NCI-H748 (cell line): Measurements from ENCODE around the gene CRB1.

ENCODE experiments used
- DNase-seq: peaks from one replicate; lab custom pipeline; 2025; ENCODE audit not compliant: unreplicated experiment; lab: John Stamatoyannopoulos, UW

CRB1 gene

DNA sequence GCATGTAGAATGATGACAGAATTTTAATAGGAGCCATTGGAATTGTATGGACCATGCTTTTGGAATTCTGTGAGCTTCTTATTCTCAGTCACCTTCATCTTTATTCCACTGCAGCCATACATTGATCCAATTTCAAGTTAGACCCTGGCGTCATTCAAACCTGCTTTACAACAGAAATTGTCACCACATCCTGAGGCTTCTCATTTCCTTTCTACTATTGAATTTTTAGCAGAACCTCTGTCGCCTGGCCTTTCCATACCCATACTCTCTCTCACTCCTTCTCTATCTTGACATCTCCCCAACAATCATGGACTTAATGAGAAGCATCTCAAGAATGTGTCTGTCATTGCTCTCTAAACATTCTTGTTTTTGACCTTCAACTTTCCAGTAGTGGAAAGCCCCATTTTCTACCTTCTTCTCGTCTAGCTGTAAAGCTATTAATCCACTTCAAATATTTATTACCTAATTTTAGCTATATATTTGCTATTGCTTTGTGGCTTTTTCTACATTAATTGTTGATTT lies 74.1 kb downstream of the CRB1 start:
- DNase-seq = no peak

DNA sequence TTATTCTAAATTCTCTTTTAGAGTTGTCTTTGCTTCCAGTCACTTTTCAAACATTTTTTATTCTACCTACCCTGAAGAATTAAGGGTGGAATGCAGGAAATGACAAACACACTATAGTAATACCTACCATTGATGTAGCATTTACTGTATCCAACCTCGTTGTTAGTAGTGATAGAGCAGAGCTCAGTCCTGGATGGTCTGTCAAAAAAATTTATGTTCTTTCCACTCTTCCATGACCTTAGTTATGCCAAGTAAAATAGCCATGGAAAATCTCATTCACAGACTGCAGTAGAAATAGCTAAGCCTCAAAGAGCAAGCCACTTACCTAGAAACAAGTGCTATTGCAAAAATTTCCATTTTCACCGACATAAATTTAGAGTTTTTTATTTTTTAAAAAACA lies 74.6 kb downstream of the CRB1 start:
- no peak for DNase-seq

DNA sequence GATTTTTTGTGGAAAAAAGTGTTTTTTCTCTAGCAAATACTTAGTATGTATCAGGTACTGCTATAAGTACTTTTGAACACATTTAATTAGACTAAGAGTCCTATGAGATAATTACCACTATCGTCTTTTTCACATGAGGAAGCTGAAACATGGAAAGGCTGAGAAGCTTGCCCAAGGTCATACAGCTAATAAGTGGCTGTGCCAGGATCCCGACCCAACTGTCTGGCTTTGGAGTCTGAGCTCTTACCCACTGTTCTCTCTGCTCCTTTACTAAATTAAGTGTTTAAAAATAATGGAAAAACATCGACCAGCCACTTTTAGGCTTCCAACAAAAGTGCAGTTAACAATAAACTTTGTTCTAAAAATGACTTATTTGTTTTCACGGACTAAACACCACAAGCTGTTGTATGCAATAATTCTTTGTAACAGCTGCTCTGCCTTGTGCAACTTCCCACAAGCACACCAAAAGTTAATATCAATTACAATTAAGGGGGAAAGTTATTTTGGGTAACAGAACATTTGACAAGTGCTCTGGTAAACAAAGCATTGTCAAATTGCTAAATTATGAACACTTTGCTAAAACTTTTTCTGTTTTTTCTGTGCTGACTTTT lies 75.7 kb downstream of the CRB1 start:
- DNase-seq = no peak

DNA sequence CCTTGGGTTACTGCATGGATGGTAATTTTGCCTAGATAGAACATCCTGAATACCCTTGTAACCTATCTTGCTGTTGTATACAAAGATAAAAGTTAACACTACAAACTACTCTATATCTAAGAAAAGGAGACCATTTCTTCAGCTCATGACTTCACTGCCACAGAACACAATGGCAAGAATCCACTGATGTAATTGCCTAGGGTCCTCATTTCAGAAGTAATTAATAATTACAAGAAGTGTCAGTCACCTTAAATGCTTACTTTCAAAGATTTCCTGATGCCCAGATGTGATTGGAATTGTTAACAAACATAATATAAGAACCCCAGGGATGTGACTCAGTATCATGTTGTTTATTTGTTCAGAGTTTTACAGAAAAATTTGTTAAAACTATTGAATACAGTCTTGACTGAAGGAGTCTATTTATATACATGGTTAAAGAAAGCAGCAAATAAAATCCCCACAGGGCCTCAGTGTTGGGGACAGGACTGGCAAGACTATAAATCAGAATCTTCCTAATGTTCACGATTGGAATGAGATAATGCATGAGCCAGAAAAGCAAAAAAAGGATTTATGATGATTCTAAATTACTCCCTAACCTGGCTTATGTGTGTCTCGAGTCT lies 83.9 kb downstream of the CRB1 start:
- DNase-seq = no peak

DNA sequence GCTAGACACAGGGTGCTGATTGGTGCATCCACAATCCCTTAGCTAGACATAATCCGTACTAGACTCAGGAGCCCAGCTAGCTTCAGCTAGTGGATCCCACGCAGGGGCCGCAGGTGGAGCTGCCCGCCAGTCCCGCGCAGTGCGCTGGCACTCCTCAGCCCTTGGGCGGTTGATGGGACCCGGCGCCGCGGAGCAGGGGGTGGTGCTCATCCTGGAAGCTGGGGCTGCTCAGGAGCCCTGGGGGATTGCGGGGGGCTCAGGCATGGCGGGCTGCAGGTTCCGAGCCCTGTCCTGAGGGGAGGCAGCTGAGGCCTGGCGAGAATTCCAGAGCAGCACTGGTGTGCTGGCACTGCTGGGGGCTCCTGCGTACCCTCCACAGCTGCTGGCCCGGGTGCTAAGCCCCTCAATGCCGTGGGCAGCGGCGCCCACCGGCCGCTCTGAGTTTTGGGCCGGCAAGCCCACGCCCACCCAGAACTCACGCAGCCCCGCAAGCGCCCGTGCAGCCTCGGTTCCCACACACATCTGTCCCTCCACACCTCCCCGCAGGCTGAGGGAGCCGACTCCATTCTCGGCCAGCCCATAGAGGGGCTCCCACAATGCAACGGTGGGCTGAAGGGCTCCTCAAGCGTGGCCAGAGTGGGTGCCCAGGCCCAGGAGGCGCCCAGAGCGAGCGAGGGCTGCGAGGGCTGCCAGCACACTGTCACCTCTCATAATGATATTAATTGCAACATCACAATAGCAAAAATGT lies 87.4 kb downstream of the CRB1 start:
- DNase-seq = no peak

DNA sequence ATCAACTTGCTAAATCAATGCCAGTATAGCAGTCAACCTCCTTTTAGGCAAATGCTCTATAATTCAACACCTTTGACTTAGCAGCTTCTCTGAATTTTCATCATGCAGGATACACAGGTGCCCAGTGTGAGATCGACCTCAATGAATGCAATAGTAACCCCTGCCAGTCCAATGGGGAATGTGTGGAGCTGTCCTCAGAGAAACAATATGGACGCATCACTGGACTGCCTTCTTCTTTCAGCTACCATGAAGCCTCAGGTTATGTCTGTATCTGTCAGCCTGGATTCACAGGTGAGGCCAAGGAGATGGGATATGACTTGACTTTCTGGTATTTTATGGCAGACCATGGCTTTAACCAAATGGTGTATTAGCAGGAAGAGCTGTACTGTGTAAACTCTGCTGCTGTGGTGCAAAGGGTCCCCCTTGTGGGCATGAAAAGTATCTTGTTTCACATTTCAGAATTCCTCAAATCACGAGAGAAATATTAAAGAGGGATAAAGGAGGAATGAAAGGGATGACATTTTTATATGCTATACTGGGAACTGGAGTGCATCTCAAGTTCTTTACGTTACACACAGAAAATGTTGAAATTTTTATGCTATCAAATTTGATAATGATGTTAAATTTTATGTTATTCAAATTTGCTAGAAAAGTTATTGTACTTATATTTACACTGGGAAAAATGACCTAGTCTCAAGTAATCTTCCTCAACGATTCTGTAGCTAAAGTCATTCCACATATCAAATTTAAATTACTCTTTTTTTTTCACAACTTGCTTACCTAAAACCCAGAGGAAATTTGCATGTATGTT lies 88.9 kb downstream of the CRB1 start:
- DNase-seq = peak; percentile 64

DNA sequence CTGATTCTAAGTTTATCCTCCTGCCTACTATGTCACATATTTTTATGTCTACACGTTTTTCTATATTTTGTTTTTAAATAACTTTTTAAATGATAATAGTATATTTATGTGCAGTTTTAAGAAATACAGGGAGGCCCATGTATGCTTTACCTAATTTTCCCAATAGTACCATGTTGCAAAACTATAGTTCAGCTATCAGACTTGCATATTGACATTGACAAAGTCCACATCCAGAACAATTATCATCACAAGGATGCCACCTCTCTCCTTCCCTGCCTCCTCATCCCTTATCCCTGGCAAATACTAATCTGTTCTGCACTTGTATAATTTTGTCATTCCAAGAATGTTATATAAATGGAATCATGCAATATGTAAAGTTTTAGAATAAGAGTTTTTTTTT lies 90.9 kb downstream of the CRB1 start:
- DNase-seq = no peak

DNA sequence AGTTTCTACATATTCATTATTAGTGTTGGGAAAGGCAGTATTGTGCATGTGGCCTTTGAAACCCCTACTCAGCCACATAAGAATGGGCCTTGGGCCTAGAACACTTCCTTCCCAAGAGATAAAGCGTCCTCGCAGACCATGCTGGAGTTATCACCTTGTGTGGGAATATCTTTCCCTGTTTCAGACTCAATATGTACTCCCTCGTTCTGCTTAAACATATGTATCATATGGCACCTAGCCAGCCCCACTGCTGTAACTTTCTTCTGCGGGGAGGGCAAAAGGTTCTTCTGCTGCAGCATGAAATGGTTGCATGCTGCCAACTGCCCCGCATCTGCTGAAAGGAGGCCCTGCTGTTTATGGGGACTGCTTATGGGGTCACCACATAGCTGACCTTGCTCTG lies 92.0 kb downstream of the CRB1 start:
- no peak for DNase-seq

DNA sequence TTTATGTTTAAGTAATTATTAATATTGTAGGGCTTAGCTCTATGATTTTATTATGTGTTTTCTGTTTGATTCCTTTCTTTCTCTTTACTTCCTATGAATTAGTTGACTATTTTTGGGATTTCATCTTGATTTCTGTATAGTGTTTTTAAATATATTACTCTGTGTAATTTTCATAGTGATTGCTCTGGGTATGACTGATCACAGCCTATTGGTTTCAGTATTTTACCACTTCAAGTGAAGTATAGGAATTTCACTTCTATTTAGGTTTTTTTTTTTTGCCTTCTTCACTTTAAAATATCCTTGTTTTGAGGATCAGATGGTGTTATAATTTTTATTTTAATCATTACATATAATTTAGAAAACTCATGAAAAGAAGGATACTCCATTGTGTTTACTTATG lies 94.8 kb downstream of the CRB1 start:
- no peak for DNase-seq

DNA sequence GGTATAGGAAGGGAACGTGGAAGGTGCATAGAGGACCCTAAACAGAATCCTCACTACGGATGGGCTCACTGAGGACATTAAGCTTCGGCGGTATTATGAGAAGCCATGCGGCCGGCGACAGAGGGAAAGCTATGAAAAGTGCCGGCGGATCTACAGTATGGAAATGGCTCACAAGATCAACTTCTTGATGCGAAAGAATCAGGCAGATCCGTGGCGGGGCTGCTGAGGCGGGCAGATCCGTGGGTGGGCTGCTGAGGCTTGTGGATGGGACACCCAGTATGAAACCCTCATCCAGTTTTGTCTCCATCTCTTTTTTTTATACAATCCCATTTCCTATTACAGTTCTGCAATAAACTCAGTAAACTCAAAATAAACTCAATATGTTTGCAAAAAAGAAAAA lies 95.8 kb downstream of the CRB1 start:
- no peak for DNase-seq

DNA sequence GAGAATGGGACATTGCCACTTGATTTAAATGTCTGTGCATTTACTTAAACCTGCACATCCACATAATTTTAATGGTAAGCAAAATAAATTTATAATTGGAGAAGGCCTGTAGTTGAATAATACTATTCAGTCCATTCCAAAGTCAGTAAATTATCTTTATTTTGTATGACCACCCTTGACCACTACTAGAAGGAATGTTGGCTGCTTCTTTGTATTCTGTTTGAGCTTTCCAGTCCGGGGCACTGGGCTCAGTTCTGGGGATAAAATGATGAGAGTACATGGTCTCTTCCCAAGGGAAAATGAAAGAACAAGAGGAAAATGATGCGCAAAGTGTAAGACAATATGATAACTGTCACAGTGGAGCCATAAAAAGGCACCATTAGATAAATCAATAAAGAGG lies 98.9 kb downstream of the CRB1 start:
- no peak for DNase-seq

DNA sequence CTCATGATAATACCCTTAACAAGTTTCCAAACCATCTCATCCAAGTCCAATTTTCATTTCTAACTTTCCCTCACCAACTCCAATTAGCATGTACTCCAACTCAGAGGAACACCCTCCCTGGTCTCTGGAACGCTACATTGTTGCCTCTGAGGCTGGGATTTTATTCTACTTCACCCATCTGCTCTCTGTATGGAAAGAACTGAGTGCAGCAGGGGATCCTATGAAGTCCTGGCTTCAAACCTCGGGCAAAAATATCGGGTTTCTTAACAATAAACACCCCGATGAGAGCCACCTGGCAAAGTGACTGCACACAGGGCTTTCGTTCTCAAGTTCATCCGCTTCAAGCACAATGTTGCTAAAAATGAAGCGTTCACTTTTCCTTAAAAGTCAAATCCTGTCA lies 99.6 kb downstream of the CRB1 start:
- no peak for DNase-seq

DNA sequence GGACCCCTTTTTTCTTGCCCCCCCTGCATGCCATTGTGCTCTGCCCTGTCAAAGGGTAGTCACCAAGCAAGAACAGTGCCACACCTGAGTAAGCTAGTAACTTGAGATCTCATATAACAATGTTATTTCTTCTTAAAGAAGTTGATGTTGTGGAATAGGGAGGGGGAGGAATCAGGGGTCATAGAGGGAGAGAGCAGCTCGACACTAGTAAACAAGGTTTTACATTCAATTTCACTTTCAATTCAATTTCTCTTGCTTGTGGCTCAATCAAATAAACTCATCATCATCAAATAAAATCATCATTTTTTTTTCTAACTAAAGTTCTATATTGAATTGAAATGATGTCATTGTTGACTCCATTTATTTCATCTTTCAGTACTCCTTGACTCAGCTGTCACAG lies 106.4 kb downstream of the CRB1 start:
- DNase-seq = no peak

DNA sequence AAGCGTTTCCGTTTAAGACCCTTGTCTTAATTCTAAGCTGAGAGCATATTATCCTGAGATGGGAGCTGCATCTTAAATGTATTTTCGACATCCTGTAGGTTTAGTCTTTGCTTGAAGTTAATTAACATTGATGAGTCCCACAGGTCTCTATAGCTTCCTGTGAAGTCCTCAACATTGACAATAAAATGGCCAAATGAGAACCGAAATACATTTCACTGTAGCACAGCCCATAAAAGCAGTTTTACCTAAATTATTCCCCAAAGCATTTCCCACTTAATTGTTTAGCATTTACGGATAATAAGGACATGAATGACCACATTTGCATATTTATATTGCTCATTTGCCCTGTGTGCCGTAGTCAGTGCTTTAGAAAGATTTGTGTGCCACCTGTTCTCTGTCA lies 116.4 kb downstream of the CRB1 start:
- DNase-seq = no peak

DNA sequence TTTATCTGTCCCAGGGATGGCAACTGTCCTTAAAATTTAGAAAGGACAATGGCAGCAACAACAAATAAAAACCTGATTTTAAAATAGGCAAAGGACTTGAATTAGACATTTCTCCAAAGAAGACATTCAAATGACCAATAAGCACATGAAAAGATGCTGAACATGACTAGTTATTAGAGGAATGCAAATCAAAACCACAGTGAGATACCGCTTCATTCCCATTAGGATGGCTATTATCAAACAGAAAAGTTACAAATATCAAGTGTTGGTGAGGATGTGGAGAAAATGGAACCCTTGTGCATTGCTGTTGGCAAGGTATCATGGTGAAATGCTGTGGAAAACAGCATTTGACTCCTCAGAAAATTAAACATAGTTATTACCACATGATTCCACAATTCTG lies 120.7 kb downstream of the CRB1 start:
- no peak for DNase-seq

DNA sequence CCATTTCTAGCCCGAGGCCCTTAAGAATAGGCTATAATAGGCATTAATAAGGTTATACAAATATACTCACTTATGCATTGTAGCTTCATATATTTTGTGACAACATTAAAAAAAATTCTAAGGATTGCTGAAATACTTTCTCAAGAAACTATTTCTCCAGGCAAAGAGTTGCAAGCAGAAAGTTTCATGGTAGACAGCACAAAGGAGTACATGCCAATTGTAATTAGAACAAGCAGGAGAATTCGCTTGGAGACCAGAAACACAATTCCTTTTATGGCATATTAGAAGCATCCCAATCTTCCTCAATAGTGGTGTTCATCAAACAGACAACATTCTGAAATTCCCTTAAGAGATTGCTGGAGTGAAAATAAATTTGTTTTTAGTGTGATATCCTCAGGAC lies 122.8 kb downstream of the CRB1 start:
- no peak for DNase-seq

DNA sequence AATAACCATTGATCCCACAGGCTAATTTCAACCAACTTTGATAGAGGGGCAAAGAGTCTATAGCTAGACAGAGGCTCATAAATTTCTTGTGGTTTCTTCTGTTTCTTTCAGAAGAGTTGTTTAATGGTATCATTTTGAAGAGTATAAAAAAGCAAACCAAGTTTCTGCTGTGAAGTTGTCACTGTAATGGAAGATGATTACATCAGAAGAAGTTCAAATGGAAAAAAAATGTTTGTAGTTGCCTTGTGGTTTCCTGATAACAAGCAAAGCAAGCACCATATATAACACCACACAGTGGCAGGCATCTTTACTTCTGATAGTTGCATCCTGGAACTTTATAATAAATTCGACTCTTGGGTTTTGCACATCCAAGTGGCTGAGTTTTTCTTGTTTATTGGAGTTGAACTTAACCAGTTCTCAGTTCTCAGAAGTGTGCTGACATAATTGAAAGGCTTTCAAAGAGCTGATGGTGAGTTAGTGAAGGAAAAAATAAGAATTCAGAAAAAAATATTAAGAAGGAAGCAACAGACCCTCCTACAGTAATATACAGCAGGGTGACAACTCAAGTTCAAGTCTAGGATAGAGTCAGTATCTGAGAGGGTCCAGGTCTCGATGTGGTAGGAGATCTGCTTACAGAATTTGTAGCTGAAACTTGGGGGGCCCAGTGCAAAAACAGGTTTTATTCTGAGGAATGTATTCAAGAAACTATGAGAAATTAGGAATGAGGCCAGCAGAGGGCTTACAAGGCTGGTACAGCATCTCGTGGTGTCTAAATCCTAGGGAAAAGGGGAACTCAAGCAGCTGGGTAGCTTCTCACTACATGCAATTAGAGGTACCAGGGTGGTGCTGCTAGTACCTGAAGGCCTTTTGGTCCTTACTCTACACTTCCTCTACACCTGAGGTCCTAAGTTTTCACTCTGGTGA lies 123.5 kb downstream of the CRB1 start:
- no peak for DNase-seq

DNA sequence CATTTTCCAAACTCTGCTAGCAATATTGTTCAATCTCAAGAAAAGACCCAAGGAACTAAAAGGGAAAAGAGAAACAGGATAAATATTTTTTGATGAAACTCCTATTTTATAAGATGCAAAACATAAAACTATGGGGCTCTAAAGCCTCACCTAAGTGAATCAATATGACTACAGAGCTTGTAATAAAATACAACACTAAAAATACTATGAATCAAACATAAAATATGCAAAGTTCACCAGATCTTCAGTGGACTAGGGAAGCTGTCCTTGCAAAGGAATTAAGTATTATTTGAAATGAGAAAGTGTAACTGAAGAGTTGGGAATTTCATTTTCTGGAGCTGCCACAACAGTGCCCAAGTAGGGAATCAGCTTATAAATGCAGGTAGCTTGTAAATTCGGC lies 124.5 kb downstream of the CRB1 start:
- no peak for DNase-seq

DNA sequence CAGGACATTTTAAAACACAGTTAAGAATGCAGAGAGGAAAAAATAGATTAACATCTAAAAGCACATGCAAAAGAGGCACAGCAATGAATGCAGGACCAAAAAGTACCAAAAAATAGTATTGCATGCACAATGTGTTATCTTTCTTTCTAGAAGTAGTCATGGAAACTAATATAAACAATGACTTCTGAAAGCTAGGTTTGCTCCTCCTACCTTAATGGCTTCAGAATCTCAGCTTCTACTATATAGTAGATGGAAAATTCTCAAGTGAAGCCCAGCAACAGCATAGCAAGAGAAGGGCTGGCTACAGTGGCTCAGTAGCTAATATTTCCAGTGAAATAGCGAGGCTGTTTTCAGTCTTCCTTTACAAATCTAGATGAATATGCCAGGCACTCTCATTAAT lies 125.1 kb downstream of the CRB1 start:
- DNase-seq = peak; percentile 1

DNA sequence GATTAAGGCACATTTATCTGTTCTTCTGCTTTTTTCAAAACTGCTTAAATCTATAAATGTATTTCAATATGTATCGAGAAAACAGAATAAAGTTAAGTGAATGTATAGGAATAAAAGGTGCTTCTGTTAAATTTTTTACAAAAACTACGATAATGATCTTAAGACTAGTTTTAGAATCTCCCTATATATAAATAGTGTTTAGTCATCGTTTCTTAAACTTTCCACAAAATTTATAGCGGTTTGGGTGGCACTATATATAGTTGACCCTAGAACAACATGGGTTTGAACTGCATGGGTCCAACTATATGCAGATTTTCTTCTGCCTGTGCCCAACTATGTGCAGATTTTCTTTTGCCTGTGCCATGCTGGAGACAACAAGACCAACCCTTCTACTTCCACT lies 125.7 kb downstream of the CRB1 start:
- no peak for DNase-seq
